HepG2 (cell line): ENCODE data around the gene ELAVL4. TPM values are rescaled to one million over a fixed set of nuclear protein-coding genes. Genes with fewer than 3 reads are reported as not detected.

ENCODE experiments used
- ATAC-seq: fragments of 200-7000 bp; cut with Tn5 transposase; 3 replicates; pipeline ENCODE4 v1.9.1; 2020; ENCODE audit warnings: mild to moderate bottlenecking, moderate library complexity
- BruUV-seq: library from RNA; stranded (reverse); fragments of 400-500 nt; replicated peaks from 2 replicates; lab custom pipeline; 2021; lab: Mats Ljungman, UMichigan
- CTCF ChIA-PET: fragments of 300-600 bp; formaldehyde crosslinking; extraction: SDS; loops from one replicate; lab custom pipeline; 2021; ENCODE audit warnings: low total read pairs, inconsistent platforms, low intra/inter-chr PET ratio; lab: Yijun Ruan, JAX
- POLR2A ChIA-PET: fragments of 350-600 bp; sonication (Branson Sonifier 250); formaldehyde crosslinking; loops from one replicate; lab custom pipeline; 2020; ENCODE audit warnings: antibody characterized with exemption, inconsistent platforms; lab: Yijun Ruan, JAX
- DNase-seq: peaks from one replicate; pipeline ENCODE4 v3.0.0-alpha.2; 2015; ENCODE audit warnings: low spot score
- FAIRE-seq: peaks from 3 replicates; lab custom pipeline; 2011; peaks lifted over from hg19 to GRCh38; lab: Jason Lieb, UNC
- H2AFZ ChIP-seq: one replicate; pipeline ENCODE4 v1.6.1; 2011; ENCODE audit warnings: low read length, inconsistent platforms
- H3K27ac ChIP-seq: fragments of 300-600 bp; 3 replicates; pipeline ENCODE4 v1.8.0; 2011; ENCODE audit warnings: mixed run types, mild to moderate bottlenecking, mixed read lengths, low read length, inconsistent platforms; ENCODE audit not compliant: insufficient read depth; ENCODE audit errors: extremely low read length
- H3K27me3 ChIP-seq, 2 experiments: fragments of 200-600 bp in 1 of 2; 2 replicates in 1 of 2; 3 replicates in 1 of 2; pipeline versions ENCODE4 v1.6.0 to v1.8.0; 2011; ENCODE audit warnings: low read length in 2 of 2, mild to moderate bottlenecking in 2 of 2, moderate library complexity in 2 of 2, inconsistent platforms in 1 of 2; ENCODE audit not compliant: insufficient read depth in 2 of 2, control insufficient read depth in 1 of 2
- H3K36me3 ChIP-seq, 2 experiments: fragments of 200-600 bp in 1 of 2; replicated peaks in 1 of 2; 2 replicates in 1 of 2; 3 replicates in 1 of 2; pipeline versions ENCODE4 v1.5.1 to v1.8.0; 2011; ENCODE audit warnings: low read length in 2 of 2, inconsistent platforms in 1 of 2; ENCODE audit not compliant: insufficient read depth in 2 of 2, control insufficient read depth in 1 of 2
- H3K4me1 ChIP-seq: 2 replicates; pipeline ENCODE4 v1.5.1; 2012; ENCODE audit warnings: low read length, inconsistent platforms; ENCODE audit not compliant: insufficient read depth
- H3K4me2 ChIP-seq: 2 replicates; pipeline ENCODE4 v1.6.0; 2011; ENCODE audit warnings: low read depth, low read length, inconsistent platforms
- H3K4me3 ChIP-seq, 3 experiments: fragments of 200-600 bp in 1 of 3; sonication (generic), shearing (Covaris generic) in 1 of 3; replicated peaks in 1 of 3; 2 replicates each; pipeline ENCODE4 v1.5.1; 2011 to 2016; ENCODE audit warnings: low read length in 3 of 3, inconsistent platforms in 2 of 3, low read depth in 2 of 3, mild to moderate bottlenecking in 2 of 3, control low read depth in 1 of 3, mixed read lengths in 1 of 3; ENCODE audit not compliant: insufficient read depth in 1 of 3
- H3K79me2 ChIP-seq: one replicate; pipeline ENCODE4 v1.6.1; 2011; ENCODE audit warnings: low read length, inconsistent platforms; ENCODE audit not compliant: insufficient read depth
- H3K9ac ChIP-seq: 2 replicates; pipeline ENCODE4 v1.6.0; 2011; ENCODE audit warnings: mild to moderate bottlenecking, low read depth, low read length, inconsistent platforms; ENCODE audit not compliant: insufficient read depth
- H3K9me3 ChIP-seq: 2 replicates; pipeline ENCODE4 v1.5.1; 2012; ENCODE audit warnings: mild to moderate bottlenecking, low read length
- H4K20me1 ChIP-seq: 2 replicates; pipeline ENCODE4 v1.6.0; 2011; ENCODE audit warnings: inconsistent platforms, mild to moderate bottlenecking, low read length, moderate library complexity; ENCODE audit not compliant: insufficient read depth
- CBX2 ChIP-seq, 2 experiments: fragments of 200-600 bp in 1 of 2; sonication (generic); formaldehyde crosslinking in 1 of 2; IDR thresholded peaks; 2 replicates each; pipeline versions ENCODE4 v1.7.0 to v1.8.1; 2018 to 2022; ENCODE audit warnings: low read depth in 2 of 2, low read length in 1 of 2, mild to moderate bottlenecking in 1 of 2, missing genetic modification reagents in 1 of 2
- EHMT2 ChIP-seq: fragments of 200-600 bp; sonication (generic); IDR thresholded peaks from 2 replicates; pipeline ENCODE4 v1.7.0; 2017; ENCODE audit warnings: antibody characterized with exemption, low read depth, low read length, borderline replicate concordance
- NFYC ChIP-seq: IDR thresholded peaks from 2 replicates; pipeline ENCODE4 v1.6.1; 2016; ENCODE audit warnings: missing genetic modification reagents, missing compliant biosample characterization
- THAP7 ChIP-seq: sonication (generic); formaldehyde crosslinking; IDR thresholded peaks from 2 replicates; pipeline ENCODE4 v1.8.1; 2023; ENCODE audit warnings: mild to moderate bottlenecking, missing genetic modification reagents
- U2AF2 ChIP-seq: fragments of 200-400 bp; formaldehyde crosslinking; IDR thresholded peaks from 2 replicates; pipeline ENCODE4 v1.6.1; 2017; ENCODE audit warnings: low read depth, mild to moderate bottlenecking, low read length
- ZHX1 ChIP-seq: sonication (generic); formaldehyde crosslinking; IDR thresholded peaks from 2 replicates; pipeline ENCODE4 v1.8.1; 2022; ENCODE audit warnings: low read depth, mild to moderate bottlenecking, missing genetic modification reagents
- ZNF558 ChIP-seq: sonication (generic); formaldehyde crosslinking; IDR thresholded peaks from 2 replicates; pipeline ENCODE4 v1.9.0; 2022; ENCODE audit warnings: mild to moderate bottlenecking, missing genetic modification reagents, borderline replicate concordance
- ZNF772 ChIP-seq: sonication (generic); formaldehyde crosslinking; IDR thresholded peaks from 2 replicates; pipeline ENCODE4 v1.5.0; 2020; ENCODE audit warnings: mild to moderate bottlenecking, missing genetic modification reagents
- WGBS: methylation state at CpG from one replicate; pipeline ENCODE4 v1.1.6; 2017; ENCODE audit warnings: low lambda C conversion rate; 5-methylcytosine and 5-hydroxymethylcytosine counted together
- in situ Hi-C: cut with HindIII; loops from 2 replicates; pipeline ENCODE4 v1.10.0; 2017; ENCODE audit warnings: low pct_unique_long_range_greater_than_20kb; ENCODE audit not compliant: extremely low pct_ligation_motif_present
- intact Hi-C: fragments of 100-400 bp; cut with micrococcal nuclease; formaldehyde crosslinking; loops from one replicate; pipeline ENCODE4 v1.10.0; 2022; ENCODE audit not compliant: unreplicated experiment
- polyA plus RNA-seq, 8 experiments: library from polyadenylated mRNA; depleted of rRNA in 3 of 8; stranded (reverse) in 7 of 8; unstranded in 1 of 8; fragments of >200 nt; fragmentation: Illumina TruSeq in 4 of 8; extraction: Trizol in 4 of 8; gene quantifications; 2 replicates each; pipeline versions ENCODE4 v1.2.1 to v1.2.3, GENCODE V29; 2011 to 2016; ENCODE audit warnings: low read depth in 4 of 8, missing spikeins in 1 of 8, mixed read lengths in 1 of 8; ENCODE audit not compliant: insufficient read depth in 1 of 8
- total RNA-seq, 5 experiments: library from RNA; depleted of rRNA; stranded (reverse); fragments of >200 nt; fragmentation: Illumina TruSeq; extraction: Trizol; gene quantifications; 2 replicates each; pipeline ENCODE4 v1.2.3, GENCODE V29; 2016; ENCODE audit warnings: low read depth in 1 of 5
- TF ChIP-seq, protein P1 (sequence below): IDR thresholded peaks from 2 replicates; pipeline ENCODE4 v1.6.1; 2016; ENCODE audit warnings: missing genetic modification reagents, missing compliant biosample characterization
- TF ChIP-seq, protein P2 (sequence below): sonication (generic); formaldehyde crosslinking; IDR thresholded peaks from 2 replicates; pipeline ENCODE4 v1.8.1; 2023; ENCODE audit warnings: mild to moderate bottlenecking, moderate library complexity, missing genetic modification reagents
- TF ChIP-seq, protein P3 (sequence below): sonication (generic); formaldehyde crosslinking; IDR thresholded peaks from 2 replicates; pipeline ENCODE4 v1.4.0; 2020; ENCODE audit warnings: missing genetic modification reagents, borderline replicate concordance

ELAVL4 gene
- total and polyA plus RNA-seq, 2 of the 13 experiments (the other 11 are each of a cell fraction or from before 2014, with no cell fraction given): not detected

DNA sequence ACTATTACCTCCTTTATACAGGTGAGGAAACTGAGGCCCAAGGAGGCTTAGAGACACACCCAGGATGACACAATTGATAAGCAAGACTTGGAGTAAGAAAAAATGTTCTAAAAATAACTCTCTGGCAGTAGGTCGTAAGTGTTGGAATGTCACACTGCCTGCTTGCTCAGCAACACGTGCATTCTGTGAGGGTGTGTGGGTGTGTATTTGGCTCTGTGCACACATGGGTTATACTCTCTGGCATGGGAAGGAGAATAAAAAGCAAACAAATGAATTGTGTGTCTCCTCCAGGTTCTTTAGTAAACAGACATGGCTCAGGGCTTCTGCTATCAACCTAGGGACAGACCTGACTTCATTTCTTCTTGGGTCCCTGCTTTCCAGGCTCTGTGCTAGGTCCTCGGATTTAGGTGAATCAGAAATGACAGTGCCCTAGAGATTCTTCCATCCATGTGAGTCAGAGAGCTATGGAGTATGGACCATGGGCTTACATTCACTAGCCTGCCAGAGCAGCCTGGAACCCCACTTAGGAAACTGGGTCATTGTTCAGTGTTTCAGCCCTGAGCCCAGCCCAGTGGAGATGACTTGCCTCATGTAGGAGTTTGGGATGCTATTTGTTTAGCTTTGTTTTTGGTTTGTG lies 72.4 kb downstream of the ELAVL4 start:
- CTCF ChIA-PET: no interaction called here
- intact Hi-C loops: no loop called here

More for the DNA sequence above, 72.4 kb downstream of the ELAVL4 start:
- H3K4me1 ChIP-seq: no peaks in the 10 kb centered on the region
- H3K9ac ChIP-seq: no peak overlapping the region
- H3K4me2 ChIP-seq: no peak overlapping the region
- FAIRE-seq: no peak
- 0% methylated on average over 3 of the region's 3 CpGs for WGBS
- DNase-seq: no peak
- no peak overlapping the region for H2AFZ ChIP-seq
- H3K27ac ChIP-seq: no peak overlapping the region
- no TSS peak for BruUV-seq
- POLR2A ChIA-PET: no interaction called here
- in situ Hi-C loops: no loop called here
- no peak for ATAC-seq
- H3K9me3 ChIP-seq: no peaks in the 10 kb centered on the region
- no peak for TF ChIP-seq NFYC (CRISPR knock-in tag)
- no peak for TF ChIP-seq THAP7 (CRISPR knock-in tag)
- TF ChIP-seq, protein P1, sequence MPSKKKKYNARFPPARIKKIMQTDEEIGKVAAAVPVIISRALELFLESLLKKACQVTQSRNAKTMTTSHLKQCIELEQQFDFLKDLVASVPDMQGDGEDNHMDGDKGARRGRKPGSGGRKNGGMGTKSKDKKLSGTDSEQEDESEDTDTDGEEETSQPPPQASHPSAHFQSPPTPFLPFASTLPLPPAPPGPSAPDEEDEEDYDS: no peak
- TF ChIP-seq U2AF2: no peak
- TF ChIP-seq ZNF558: no peak
- TF ChIP-seq CBX2 (IDR thresholded peaks at IDR 0.05; ENCODE audit: low read depth, low read length): no peak
- no peak for TF ChIP-seq CBX2 (CRISPR knock-in tag; IDR thresholded peaks at IDR 0.05; ENCODE audit: low read depth)
- no peak for TF ChIP-seq ZNF772 (CRISPR knock-in tag)
- no peak for TF ChIP-seq ZHX1
- TF ChIP-seq, protein P2, sequence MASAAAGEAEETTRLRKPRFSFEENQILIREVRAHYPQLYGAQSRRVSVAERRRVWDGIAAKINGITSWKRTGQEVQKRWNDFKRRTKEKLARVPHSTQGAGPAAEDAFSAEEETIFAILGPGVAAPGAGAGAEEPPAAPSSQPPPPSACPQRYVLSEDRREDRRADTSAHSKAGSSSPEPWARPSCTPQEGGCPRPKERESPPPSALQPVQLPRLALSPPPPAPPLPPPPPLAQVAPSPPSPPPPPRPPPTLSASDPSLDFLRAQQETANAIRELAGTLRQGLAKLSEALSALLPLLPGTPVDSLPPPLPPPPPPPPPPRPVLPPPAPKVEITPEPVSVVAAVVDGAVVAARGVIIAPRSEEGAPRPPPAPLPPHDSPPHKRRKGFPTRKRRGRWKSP (CRISPR knock-in tag): no peak
- TF ChIP-seq, protein P3, sequence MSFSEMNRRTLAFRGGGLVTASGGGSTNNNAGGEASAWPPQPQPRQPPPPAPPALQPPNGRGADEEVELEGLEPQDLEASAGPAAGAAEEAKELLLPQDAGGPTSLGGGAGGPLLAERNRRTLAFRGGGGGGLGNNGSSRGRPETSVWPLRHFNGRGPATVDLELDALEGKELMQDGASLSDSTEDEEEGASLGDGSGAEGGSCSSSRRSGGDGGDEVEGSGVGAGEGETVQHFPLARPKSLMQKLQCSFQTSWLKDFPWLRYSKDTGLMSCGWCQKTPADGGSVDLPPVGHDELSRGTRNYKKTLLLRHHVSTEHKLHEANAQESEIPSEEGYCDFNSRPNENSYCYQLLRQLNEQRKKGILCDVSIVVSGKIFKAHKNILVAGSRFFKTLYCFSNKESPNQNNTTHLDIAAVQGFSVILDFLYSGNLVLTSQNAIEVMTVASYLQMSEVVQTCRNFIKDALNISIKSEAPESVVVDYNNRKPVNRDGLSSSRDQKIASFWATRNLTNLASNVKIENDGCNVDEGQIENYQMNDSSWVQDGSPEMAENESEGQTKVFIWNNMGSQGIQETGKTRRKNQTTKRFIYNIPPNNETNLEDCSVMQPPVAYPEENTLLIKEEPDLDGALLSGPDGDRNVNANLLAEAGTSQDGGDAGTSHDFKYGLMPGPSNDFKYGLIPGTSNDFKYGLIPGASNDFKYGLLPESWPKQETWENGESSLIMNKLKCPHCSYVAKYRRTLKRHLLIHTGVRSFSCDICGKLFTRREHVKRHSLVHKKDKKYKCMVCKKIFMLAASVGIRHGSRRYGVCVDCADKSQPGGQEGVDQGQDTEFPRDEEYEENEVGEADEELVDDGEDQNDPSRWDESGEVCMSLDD: no peak
- TF ChIP-seq EHMT2: no peak
- H3K4me3 ChIP-seq: no peak overlapping the region
- H4K20me1 ChIP-seq: no peaks in the 10 kb centered on the region
- H3K36me3 ChIP-seq: no peaks in the 10 kb centered on the region
- no peaks in the 10 kb centered on the region for H3K79me2 ChIP-seq
- H3K27me3 ChIP-seq: no peaks in the 10 kb centered on the region; a peak in 1 of 5 replicates
